Measurements from ENCODE around the gene PAX8. TPM values are rescaled to one million over a fixed set of nuclear protein-coding genes. Genes with fewer than 3 reads are reported as not detected.
A peak's percentile ranks its signal among the peaks of the same experiment; 100 is the strongest.

The PAX8 gene
- total RNA-seq, 1 donor from 2014 or later: 1.2 TPM

GRCh38 chr2:113233593-113234550, 44.8 kb downstream of the PAX8 start:
- H3K27ac ChIP-seq: no peak overlapping the region
- H3K27me3 ChIP-seq (ENCODE audit: low read depth): no peaks in the 10 kb centered on the region
- DNase-seq (no peak), ATAC-seq (peak in 1 of 2 donors; percentile 14)
- intact Hi-C loops (cut with DNase I): no loop called here
- H3K4me1 ChIP-seq: no peaks in the 10 kb centered on the region
- no peak overlapping the region for H3K4me3 ChIP-seq
- H3K9me3 ChIP-seq: no peaks in the 10 kb centered on the region
- no peaks in the 10 kb centered on the region for H3K36me3 ChIP-seq
- no peak for TF ChIP-seq CTCF (IDR thresholded peaks at IDR 0.05)

DNA sequence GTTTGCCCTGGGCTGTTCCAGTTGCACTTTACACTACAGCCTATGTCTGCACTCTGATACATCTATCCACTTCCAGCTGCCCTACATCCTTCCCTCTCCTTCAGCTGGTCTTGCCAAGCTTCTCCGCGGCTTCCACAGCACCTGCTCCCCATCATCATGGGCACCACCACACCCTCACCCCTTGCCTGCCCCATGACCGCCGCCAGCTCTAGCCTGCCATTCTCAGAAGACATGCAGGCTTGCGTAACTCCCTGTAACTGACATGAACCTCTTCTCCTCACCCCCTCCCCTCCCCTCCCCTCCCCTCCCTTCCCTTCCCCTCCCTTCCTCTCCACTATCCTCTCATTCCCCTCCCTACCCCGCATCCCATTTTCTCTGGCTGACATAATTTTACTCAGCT, 46.0 kb downstream of the PAX8 start:
- Histone ChIP-seq H3K4me1 (no peaks in the 10 kb centered on the region), H3K4me3 (no peak overlapping the region), H3K36me3 (no peaks in the 10 kb centered on the region), H3K27me3 (ENCODE audit: low read depth) (no peaks in the 10 kb centered on the region), H3K9me3 (no peaks in the 10 kb centered on the region), H3K27ac (no peak overlapping the region)
- ATAC-seq (no peak), DNase-seq (no peak)
- TF ChIP-seq CTCF (IDR thresholded peaks at IDR 0.05): no peak
- intact Hi-C loops (cut with DNase I): no loop called here

DNA sequence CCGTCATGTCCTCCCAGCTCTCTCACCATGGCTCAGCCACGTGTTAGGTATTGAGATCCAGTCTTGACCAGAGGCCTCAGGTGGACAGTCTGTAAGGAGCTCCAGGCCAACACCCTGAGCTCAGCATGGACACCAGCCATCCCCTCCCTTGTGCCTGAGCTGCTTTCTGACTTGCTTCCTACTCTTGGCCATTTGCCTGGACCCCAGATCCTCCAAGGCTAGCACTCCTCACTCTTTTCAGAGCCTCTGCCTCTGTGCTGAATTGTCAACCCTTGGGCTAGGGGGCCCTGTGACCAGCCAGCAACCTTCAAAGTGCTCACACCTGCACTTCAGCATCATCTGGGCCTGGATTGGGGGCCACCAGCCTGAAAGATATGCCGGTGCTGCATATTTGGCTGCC, 46.6 kb downstream of the PAX8 start:
- intact Hi-C loops (cut with DNase I): no loop called here
- H3K36me3 ChIP-seq: no peaks in the 10 kb centered on the region

DNA sequence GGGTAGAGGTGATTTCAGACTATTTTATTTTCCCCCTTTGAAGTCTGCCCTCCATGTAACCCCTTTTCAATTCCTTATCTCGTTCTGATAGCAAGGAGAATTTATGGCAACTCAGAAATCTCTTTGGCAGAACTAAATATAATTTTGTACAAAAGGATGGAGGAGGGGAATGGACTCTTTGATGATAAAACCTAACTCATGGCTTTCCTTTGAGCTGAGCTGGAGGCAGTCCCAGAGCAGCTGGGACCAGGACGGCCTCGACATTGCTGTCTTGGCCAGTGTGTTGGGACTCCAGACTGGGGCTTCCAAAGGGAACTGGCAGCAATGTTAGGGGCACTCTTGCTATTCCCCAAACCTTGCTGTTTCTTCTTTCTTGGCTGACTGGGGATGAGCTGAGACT, 47.7 kb downstream of the PAX8 start:
- H3K4me3 ChIP-seq: no peak overlapping the region
- no peaks in the 10 kb centered on the region for H3K9me3 ChIP-seq
- intact Hi-C loops (cut with DNase I): no loop called here
- ATAC-seq: no peak
- no peak for DNase-seq
- no peaks in the 10 kb centered on the region for H3K36me3 ChIP-seq
- H3K27me3 ChIP-seq (ENCODE audit: low read depth): no peaks in the 10 kb centered on the region
- H3K4me1 ChIP-seq: no peaks in the 10 kb centered on the region
- no peak for TF ChIP-seq CTCF (IDR thresholded peaks at IDR 0.05)
- H3K27ac ChIP-seq: no peak overlapping the region

More for the DNA sequence above, 46.6 kb downstream of the PAX8 start:
- no peak overlapping the region for H3K4me3 ChIP-seq
- TF ChIP-seq CTCF (IDR thresholded peaks at IDR 0.05): no peak
- ATAC-seq (no peak), DNase-seq (no peak)
- no peak overlapping the region for H3K27ac ChIP-seq
- no peaks in the 10 kb centered on the region for H3K4me1 ChIP-seq
- H3K27me3 ChIP-seq (ENCODE audit: low read depth): no peaks in the 10 kb centered on the region
- no peaks in the 10 kb centered on the region for H3K9me3 ChIP-seq

- H3K27ac ChIP-seq: no peak overlapping the region
- DNase-seq (no peak), ATAC-seq (peak; percentile 7 to 44)
- H3K4me3 ChIP-seq: no peak overlapping the region
- intact Hi-C loops (cut with DNase I): no loop called here
- H3K36me3 ChIP-seq: no peaks in the 10 kb centered on the region
- H3K4me1 ChIP-seq: no peaks in the 10 kb centered on the region
- H3K9me3 ChIP-seq: no peaks in the 10 kb centered on the region
- H3K27me3 ChIP-seq (ENCODE audit: low read depth): no peaks in the 10 kb centered on the region
- no peak for TF ChIP-seq CTCF (IDR thresholded peaks at IDR 0.05)
Measured at GRCh38 chr2:113230531-113230930, 48.2 kb downstream of the PAX8 start.
